H1 (cell line): ENCODE data around the gene FGD5. TPM values are rescaled to one million over a fixed set of nuclear protein-coding genes. Genes with fewer than 3 reads are reported as not detected.

Source experiments
- CTCF ChIA-PET: fragments of 300-600 bp; sonication (Branson Sonifier 250); formaldehyde crosslinking; loops from one replicate; lab custom pipeline; 2021; ENCODE audit not compliant: partially characterized antibody; lab: Charles Lee
- POLR2A ChIA-PET: fragments of 300-600 bp; sonication (Branson Sonifier 250); formaldehyde crosslinking; loops from one replicate; lab custom pipeline; 2021; ENCODE audit warnings: inconsistent platforms; ENCODE audit not compliant: partially characterized antibody; lab: Charles Lee
- DNase-seq, 2 experiments: peaks; one replicate each; pipeline versions ENCODE4 v3.0.0 to v3.0.0-alpha.2; 2010 to 2022; ENCODE audit warnings: low spot score in 2 of 2, low read depth in 1 of 2, mixed read lengths in 1 of 2
- FAIRE-seq: peaks from 2 replicates; lab custom pipeline; 2011; peaks lifted over from hg19 to GRCh38; lab: Jason Lieb, UNC
- H2AFZ ChIP-seq: 2 replicates; pipeline ENCODE4 v1.8.1; 2012; ENCODE audit warnings: low read length, inconsistent platforms
- H2AK5ac ChIP-seq: 2 replicates; pipeline ENCODE4 v1.6.1; 2013; ENCODE audit warnings: low read depth, low read length
- H2BK120ac ChIP-seq: replicated peaks from 2 replicates; pipeline ENCODE3; 2013; ENCODE audit warnings: low read depth, low read length, inconsistent platforms
- H2BK12ac ChIP-seq: 2 replicates; pipeline ENCODE4 v1.6.1; 2013; ENCODE audit warnings: low read depth, low read length
- H2BK15ac ChIP-seq: 2 replicates; pipeline ENCODE4 v1.6.1; 2013; ENCODE audit warnings: low read length
- H2BK20ac ChIP-seq: 2 replicates; pipeline ENCODE4 v1.6.1; 2013; ENCODE audit warnings: low read length
- H2BK5ac ChIP-seq: 2 replicates; pipeline ENCODE4 v1.6.1; 2013; ENCODE audit warnings: low read depth, low read length
- H3K14ac ChIP-seq: 2 replicates; pipeline ENCODE4 v1.6.1; 2013; ENCODE audit warnings: inconsistent platforms; ENCODE audit not compliant: insufficient read length
- H3K18ac ChIP-seq: 2 replicates; pipeline ENCODE4 v1.6.1; 2013; ENCODE audit warnings: low read length; ENCODE audit errors: extremely low read depth
- H3K23ac ChIP-seq: 2 replicates; pipeline ENCODE4 v1.6.1; 2013; ENCODE audit warnings: inconsistent platforms; ENCODE audit not compliant: insufficient read length
- H3K23me2 ChIP-seq: 2 replicates; pipeline ENCODE4 v1.6.1; 2013; ENCODE audit warnings: low read depth, low read length
- H3K27ac ChIP-seq: 2 replicates; pipeline ENCODE4 v1.6.1; 2011; ENCODE audit warnings: low read depth, low read length, inconsistent platforms
- H3K27me3 ChIP-seq, 4 experiments: replicated peaks in 1 of 4; 1 replicate in 1 of 4; 2 replicates in 3 of 4; pipeline versions ENCODE4 v1.6.1 to v1.8.1; 2011 to 2013; ENCODE audit warnings: low read length in 3 of 4, mild to moderate bottlenecking in 3 of 4, inconsistent platforms in 2 of 4, mixed read lengths in 2 of 4, moderate library complexity in 1 of 4; ENCODE audit not compliant: control insufficient read depth in 3 of 4, insufficient read depth in 3 of 4; ENCODE audit errors: extremely low read depth in 1 of 4
- H3K36me3 ChIP-seq, 4 experiments: 2 replicates each; pipeline versions ENCODE4 v1.6.1 to v1.8.1; 2011 to 2013; ENCODE audit warnings: mild to moderate bottlenecking in 4 of 4, low read length in 3 of 4, moderate library complexity in 2 of 4, control low read depth in 1 of 4, inconsistent platforms in 1 of 4; ENCODE audit not compliant: insufficient read depth in 4 of 4, control insufficient read depth in 2 of 4
- H3K4ac ChIP-seq: replicated peaks from 2 replicates; pipeline ENCODE3; 2013; ENCODE audit warnings: low read length, low read depth, mixed read lengths, inconsistent platforms; ENCODE audit not compliant: insufficient read length
- H3K4me1 ChIP-seq, 4 experiments: replicated peaks in 1 of 4; 1 replicate in 1 of 4; 2 replicates in 3 of 4; pipeline versions ENCODE4 v1.6.1 to v1.8.1; 2011 to 2013; ENCODE audit warnings: low read length in 3 of 4, inconsistent platforms in 2 of 4, mixed read lengths in 1 of 4; ENCODE audit not compliant: insufficient read depth in 4 of 4, control insufficient read depth in 3 of 4
- H3K4me2 ChIP-seq, 2 experiments: 2 replicates each; pipeline versions ENCODE4 v1.6.1 to v1.8.1; 2011 to 2013; ENCODE audit warnings: low read depth in 2 of 2, low read length in 2 of 2, control low read depth in 1 of 2, inconsistent platforms in 1 of 2, mild to moderate bottlenecking in 1 of 2; ENCODE audit not compliant: insufficient read depth in 1 of 2
- H3K4me3 ChIP-seq, 4 experiments: fragments of 200-600, 300-600 bp in 1 of 4; sonication (generic), shearing (Covaris generic), sonication (Bioruptor Twin) in 1 of 4; 2 replicates each; pipeline versions ENCODE4 v1.5.1 to v1.8.1; 2011 to 2016; ENCODE audit warnings: low read length in 4 of 4, low read depth in 3 of 4, control low read depth in 2 of 4, inconsistent platforms in 2 of 4, mild to moderate bottlenecking in 2 of 4, mixed read lengths in 1 of 4, moderate library complexity in 1 of 4; ENCODE audit not compliant: insufficient read depth in 2 of 4; ENCODE audit errors: extremely low read depth in 1 of 4
- H3K56ac ChIP-seq: replicated peaks from 2 replicates; pipeline ENCODE3; 2013; ENCODE audit warnings: low read depth, mild to moderate bottlenecking, mixed read lengths, low read length, inconsistent platforms; ENCODE audit not compliant: insufficient read length
- H3K79me1 ChIP-seq: 2 replicates; pipeline ENCODE4 v1.6.1; 2013; ENCODE audit warnings: low read depth, low read length, control low read depth
- H3K79me2 ChIP-seq, 2 experiments: 2 replicates each; pipeline versions ENCODE4 v1.6.1 to v1.8.1; 2012 to 2013; ENCODE audit warnings: low read length in 2 of 2, mild to moderate bottlenecking in 2 of 2, inconsistent platforms in 1 of 2; ENCODE audit not compliant: insufficient read depth in 2 of 2, control insufficient read depth in 1 of 2
- H3K9ac ChIP-seq, 4 experiments: replicated peaks in 1 of 4; 1 replicate in 1 of 4; 2 replicates in 3 of 4; pipeline versions ENCODE4 v1.6.1 to v1.8.1; 2011 to 2013; ENCODE audit warnings: low read depth in 3 of 4, low read length in 3 of 4, control low read depth in 2 of 4, mild to moderate bottlenecking in 2 of 4, moderate library complexity in 2 of 4, inconsistent platforms in 1 of 4; ENCODE audit errors: extremely low read depth in 1 of 4
- H3K9me3 ChIP-seq, 2 experiments: 2 replicates each; pipeline versions ENCODE4 v1.6.1 to v1.8.1; 2012 to 2013; ENCODE audit warnings: mild to moderate bottlenecking in 2 of 2, moderate library complexity in 2 of 2, control low read depth in 1 of 2, inconsistent platforms in 1 of 2, low read depth in 1 of 2, low read length in 1 of 2, mixed read lengths in 1 of 2; ENCODE audit not compliant: insufficient read depth in 2 of 2
- H4K20me1 ChIP-seq, 2 experiments: replicated peaks in 1 of 2; 2 replicates each; pipeline versions ENCODE3 to v1.8.1; 2011 to 2013; ENCODE audit warnings: inconsistent platforms in 2 of 2, low read length in 2 of 2, mild to moderate bottlenecking in 1 of 2; ENCODE audit not compliant: insufficient read depth in 2 of 2, control insufficient read depth in 1 of 2
- H4K5ac ChIP-seq: 2 replicates; pipeline ENCODE4 v1.6.1; 2013; ENCODE audit warnings: low read length, low read depth, mixed read lengths, inconsistent platforms; ENCODE audit not compliant: insufficient read length
- H4K8ac ChIP-seq: 2 replicates; pipeline ENCODE4 v1.8.0; 2013; ENCODE audit warnings: mild to moderate bottlenecking, moderate library complexity, low read length, inconsistent platforms; ENCODE audit not compliant: insufficient read depth; ENCODE audit errors: extremely low read depth
- H4K91ac ChIP-seq: replicated peaks from 2 replicates; pipeline ENCODE3; 2013; ENCODE audit warnings: low read length, mixed read lengths, inconsistent platforms; ENCODE audit not compliant: insufficient read length
- ATF3 ChIP-seq: IDR thresholded peaks from 2 replicates; pipeline ENCODE4 v1.6.1; 2011; ENCODE audit warnings: low read depth, mild to moderate bottlenecking, low read length; ENCODE audit not compliant: insufficient read depth
- BACH1 ChIP-seq: IDR thresholded peaks from 2 replicates; pipeline ENCODE4 v1.6.1; 2012; ENCODE audit warnings: low read length, improper control_type of control experiment
- HDAC2 ChIP-seq, 2 experiments: fragments of 300-600 bp in 1 of 2; sonication (generic) in 1 of 2; IDR thresholded peaks; 2 replicates each; pipeline ENCODE4 v1.6.1; 2011 to 2012; ENCODE audit warnings: low read depth in 2 of 2, low read length in 2 of 2, mild to moderate bottlenecking in 2 of 2, moderate library complexity in 2 of 2, borderline replicate concordance in 1 of 2, inconsistent platforms in 1 of 2
- KDM5A ChIP-seq: fragments of 200-600 bp; IDR thresholded peaks from 2 replicates; pipeline ENCODE4 v1.7.1; 2012; ENCODE audit warnings: mild to moderate bottlenecking, low read length, inconsistent platforms, mixed read lengths
- NRF1 ChIP-seq: IDR thresholded peaks from 2 replicates; pipeline ENCODE4 v1.6.1; 2011; ENCODE audit warnings: mild to moderate bottlenecking, low read depth, low read length, improper control_type of control experiment
- PHF8 ChIP-seq: fragments of 200-600 bp; sonication (generic); conservative IDR thresholded peaks from 2 replicates; pipeline ENCODE4 v1.7.1; 2012; ENCODE audit warnings: low read depth, mild to moderate bottlenecking, inconsistent platforms, low read length, moderate library complexity
- POLR2A ChIP-seq, 2 experiments: IDR thresholded peaks; 1 replicate in 1 of 2; 2 replicates in 1 of 2; pipeline ENCODE4 v1.6.1; 2011; ENCODE audit warnings: low read depth in 2 of 2, low read length in 2 of 2, mild to moderate bottlenecking in 2 of 2; ENCODE audit errors: control extremely low read depth in 1 of 2
- POU5F1 ChIP-seq: IDR thresholded peaks from 2 replicates; pipeline ENCODE4 v1.6.1; 2011; ENCODE audit warnings: low read depth, mild to moderate bottlenecking, low read length, moderate library complexity
- RBBP5 ChIP-seq: IDR thresholded peaks from 2 replicates; pipeline ENCODE4 v1.7.1; 2012; ENCODE audit warnings: low read depth, mild to moderate bottlenecking, inconsistent platforms, low read length, moderate library complexity, borderline replicate concordance
- SAP30 ChIP-seq: fragments of 300-600 bp; sonication (generic); IDR thresholded peaks from 2 replicates; pipeline ENCODE4 v1.7.1; 2012; ENCODE audit warnings: low read length, moderate library complexity, mild to moderate bottlenecking, inconsistent platforms; ENCODE audit not compliant: insufficient read depth, insufficient replicate concordance
- SIRT6 ChIP-seq: IDR thresholded peaks from one replicate; pipeline ENCODE4 v1.7.1; 2012; ENCODE audit warnings: low read length, inconsistent platforms
- SP2 ChIP-seq: IDR thresholded peaks from 2 replicates; pipeline ENCODE4 v1.6.1; 2012; ENCODE audit warnings: mild to moderate bottlenecking, low read length, inconsistent platforms
- USF2 ChIP-seq: IDR thresholded peaks from 2 replicates; pipeline ENCODE4 v1.6.1; 2011; ENCODE audit warnings: low read length, improper control_type of control experiment
- WGBS, 2 experiments: shearing (Covaris generic) in 1 of 2; methylation state at CpG; one replicate each; pipeline versions ENCODE4 v1.1.6 to v1.1.7; 2013 to 2015; ENCODE audit warnings: low lambda C conversion rate in 2 of 2, mixed read lengths in 2 of 2, inconsistent platforms in 1 of 2, low coverage in 1 of 2, missing lambda C conversion rate in 1 of 2; ENCODE audit not compliant: insufficient replicate concordance in 2 of 2, insufficient coverage in 1 of 2, insufficient read length in 1 of 2; ENCODE audit errors: extremely low coverage in 1 of 2, missing lambda C conversion rate in 1 of 2; 5-methylcytosine and 5-hydroxymethylcytosine counted together
- polyA plus RNA-seq, 7 experiments: library from polyadenylated mRNA; depleted of rRNA in 3 of 7; stranded (reverse) in 5 of 7; unstranded in 2 of 7; fragments of >200 nt in 5 of 7; fragments of 200-250 nt in 2 of 7; gene quantifications; 1 replicate in 5 of 7; 2 replicates in 1 of 7; 4 replicates in 1 of 7; pipeline versions ENCODE4 v1.2.1 to v1.2.3, GENCODE V29; 2011 to 2013; ENCODE audit warnings: missing spikeins in 2 of 7, mixed read lengths in 2 of 7
- total RNA-seq: library from RNA; stranded (reverse); fragmentation: NEBNext Ultra II Directional; extraction: Animal tissue kit (Norgen Biotek cat#: 25700); gene quantifications from 2 replicates; pipeline ENCODE4 v1.2.1, GENCODE V29; 2021

Gene FGD5
- total and polyA plus RNA-seq, 2 of the 8 experiments (the other 6 are each of a cell fraction or from before 2014, with no cell fraction given): 4.7 to 14.3 TPM

GRCh38 chr3:14909250-14909649 lies 90.5 kb downstream of the FGD5 start:
- no peak overlapping the region for H3K9ac ChIP-seq
- H3K4ac ChIP-seq: no peak overlapping the region
- H2BK15ac ChIP-seq: no peak overlapping the region
- no peak overlapping the region for H2BK5ac ChIP-seq
- H4K5ac ChIP-seq: no peak overlapping the region
- H3K27ac ChIP-seq: no peak overlapping the region
- H3K79me2 ChIP-seq: no peaks in the 10 kb centered on the region
- H4K91ac ChIP-seq: no peak overlapping the region
- H3K23me2 ChIP-seq: no peaks in the 10 kb centered on the region
- POLR2A ChIA-PET: no interaction called here
- no peak overlapping the region for H3K23ac ChIP-seq
- H3K79me1 ChIP-seq: no peaks in the 10 kb centered on the region
- no peaks in the 10 kb centered on the region for H3K27me3 ChIP-seq
- H3K9me3 ChIP-seq: 0 out of 4 replicates have a peak, but pooled peaks cover 0 to 4% of the 10 kb centered on the region in 2 experiments
- no peaks in the 10 kb centered on the region for H4K20me1 ChIP-seq
- H3K14ac ChIP-seq: no peak overlapping the region
- no peak overlapping the region for H2BK120ac ChIP-seq
- peaks cover 0 to 2% (median 0%) of the 10 kb centered on the region in 4 experiments; a peak in 1 of 8 replicates for H3K36me3 ChIP-seq
- FAIRE-seq (no peak), DNase-seq (no peak)
- H3K4me1 ChIP-seq: no peaks in the 10 kb centered on the region; a peak in 2 of 7 replicates
- H3K4me3 ChIP-seq: no peak overlapping the region
- no peak overlapping the region for H3K4me2 ChIP-seq
- no peak overlapping the region for H2AK5ac ChIP-seq
- H2BK20ac ChIP-seq: no peak overlapping the region
- no peak overlapping the region for H3K18ac ChIP-seq
- 89% methylated on average over 5 of the region's 5 CpGs; no CpG with 5 or more reads in 1 of the 2 experiments for WGBS, 2 experiments
- H4K8ac ChIP-seq: no peak overlapping the region
- H2BK12ac ChIP-seq: no peak overlapping the region
- no peak overlapping the region for H2AFZ ChIP-seq
- CTCF ChIA-PET: interaction anchor here (1.7 to 21.0 kb wide), 4 partner anchors 13 to 117 kb away, joined by 6 to 337 read pairs (median 184); no protein-coding TSS in a partner anchor
- no peak overlapping the region for H3K56ac ChIP-seq
- TF ChIP-seq PHF8: no peak
- no peak for TF ChIP-seq SP2
- TF ChIP-seq SIRT6: no peak
- no peak for TF ChIP-seq POLR2A (IDR thresholded peaks at IDR 0.05; ENCODE audit: control extremely low read depth in 1 of 2, low read depth in 2 of 2, low read length in 2 of 2)
- TF ChIP-seq USF2: no peak
- no peak for TF ChIP-seq RBBP5
- TF ChIP-seq KDM5A: no peak
- no peak for TF ChIP-seq SAP30
- TF ChIP-seq ATF3: no peak
- no peak for TF ChIP-seq POU5F1
- TF ChIP-seq BACH1: no peak
- no peak for TF ChIP-seq NRF1
- TF ChIP-seq HDAC2 (IDR thresholded peaks at IDR 0.05; ENCODE audit: borderline replicate concordance in 1 of 2, low read depth in 2 of 2, low read length in 2 of 2): no peak
